ENCODE data around the gene ATXN7L1. TPM values are rescaled to one million over a fixed set of nuclear protein-coding genes. Genes with fewer than 3 reads are reported as not detected.
A peak's percentile ranks its signal among the peaks of the same experiment; 100 is the strongest.

The ATXN7L1 gene
- total RNA-seq, 2 experiments from 2014 or later = 11.2 to 16.9 TPM

GRCh38 chr7:105691680-105692564, 184.5 kb downstream of the ATXN7L1 start:
- ChIA-PET POLR2A (interaction anchor here (0.6 to 1.5 kb wide), 2 partner anchors 14 to 656 kb away, joined by 3 to 5 read pairs; no protein-coding TSS in a partner anchor), CTCF (interaction anchor here (0.5 to 1.5 kb wide), 4 partner anchors 15 to 334 kb away, joined by 3 read pairs; no protein-coding TSS in a partner anchor)
- ATAC-seq = peak; percentile 53
- intact Hi-C loops (cut with DNase I, micrococcal nuclease) = loop anchor here (1.0 to 5.0 kb wide), 6 partner anchors 14 to 421 kb away; partner anchors contain the start of genes ATXN7L1 (in 1 of the 2) and SYPL1 (in 1 of the 2)
- Mint-ChIP-seq H3K27me3 (no peaks in the 10 kb centered on the region), H3K9me3 (ENCODE audit: low read depth) (peaks cover 4% of the 10 kb centered on the region), H3K4me1 (peaks cover 43% of the 10 kb centered on the region), H3K4me3 (peak overlapping the region; percentile 76), H3K27ac (peak overlapping the region; percentile 93), H3K36me3 (ENCODE audit: low read depth) (peaks cover 3% of the 10 kb centered on the region)
- DNase-seq = peak; percentile 71

- Mint-ChIP-seq H3K27me3 (no peaks in the 10 kb centered on the region), H3K4me1 (peaks cover 43% of the 10 kb centered on the region), H3K27ac (peak overlapping the region; percentile 93), H3K36me3 (ENCODE audit: low read depth) (no peaks in the 10 kb centered on the region), H3K9me3 (ENCODE audit: low read depth) (no peaks in the 10 kb centered on the region), H3K4me3 (peak overlapping the region; percentile 76)
- ATAC-seq = peak; percentile 86
- ChIA-PET POLR2A (interaction anchor here (0.6 to 1.5 kb wide), 2 partner anchors 13 to 655 kb away, joined by 3 to 5 read pairs; no protein-coding TSS in a partner anchor), CTCF (interaction anchor here (0.5 to 1.5 kb wide), 3 partner anchors 14 to 335 kb away, joined by 3 read pairs; no protein-coding TSS in a partner anchor)
- intact Hi-C loops (cut with DNase I, micrococcal nuclease) = loop anchor here (1.0 to 5.0 kb wide), 6 partner anchors 13 to 422 kb away; partner anchors contain the start of genes ATXN7L1 (in 1 of the 2) and SYPL1 (in 1 of the 2)
- peak; percentile 74 for DNase-seq
These were observed 185.2 kb downstream of the ATXN7L1 start for GRCh38 chr7:105691082-105691679.

- Mint-ChIP-seq H3K27ac (peak overlapping the region; percentile 93), H3K27me3 (no peaks in the 10 kb centered on the region), H3K4me3 (peak overlapping the region; percentile 76), H3K9me3 (ENCODE audit: low read depth) (no peaks in the 10 kb centered on the region), H3K4me1 (peaks cover 46% of the 10 kb centered on the region), H3K36me3 (ENCODE audit: low read depth) (no peaks in the 10 kb centered on the region)
- CTCF ChIA-PET = interaction anchor here (1.5 to 1.6 kb wide), 2 partner anchors 12 to 13 kb away, joined by 3 to 11 read pairs; no protein-coding TSS in a partner anchor
- intact Hi-C loops (cut with DNase I, micrococcal nuclease) = loop anchor here in 1 of 2 experiments (2.0 to 5.0 kb wide), 3 partner anchors 186 to 422 kb away; partner anchors contain the start of genes ATXN7L1 and SYPL1
- no peak for ATAC-seq
- DNase-seq = no peak
- POLR2A ChIA-PET = interaction anchor here (1.5 kb wide), 1 partner anchor 12 kb away, joined by 5 read pairs; no protein-coding TSS in a partner anchor
These were observed 186.0 kb downstream of the ATXN7L1 start for GRCh38 chr7:105690325-105690945.

- H3K9me3 Mint-ChIP-seq (ENCODE audit: low read depth) = no peaks in the 10 kb centered on the region
- no peaks in the 10 kb centered on the region for H3K36me3 Mint-ChIP-seq (ENCODE audit: low read depth)
- no peaks in the 10 kb centered on the region for H3K27me3 Mint-ChIP-seq
- CTCF ChIA-PET = interaction anchor here (0.6 to 1.9 kb wide), 5 partner anchors 9 to 151 kb away, joined by 3 to 11 read pairs (median 5); no protein-coding TSS in a partner anchor
- peaks cover 46% of the 10 kb centered on the region for H3K4me1 Mint-ChIP-seq
- DNase-seq (no peak), ATAC-seq (no peak)
- POLR2A ChIA-PET = no interaction called here
- intact Hi-C loops (cut with DNase I, micrococcal nuclease) = no loop called here
- no peak overlapping the region for H3K4me3 Mint-ChIP-seq
- peak overlapping the region; percentile 33 for H3K27ac Mint-ChIP-seq
These were observed 187.2 kb downstream of the ATXN7L1 start for GRCh38 chr7:105689067-105689819.

GRCh38 chr7:105688617-105689016, 187.8 kb downstream of the ATXN7L1 start:
- no peak overlapping the region for H3K4me3 Mint-ChIP-seq
- intact Hi-C loops (cut with DNase I, micrococcal nuclease) = no loop called here
- ATAC-seq (no peak), DNase-seq (no peak)
- H3K36me3 Mint-ChIP-seq (ENCODE audit: low read depth) = no peaks in the 10 kb centered on the region
- H3K4me1 Mint-ChIP-seq = peaks cover 44% of the 10 kb centered on the region
- no peak overlapping the region for H3K27ac Mint-ChIP-seq
- no peaks in the 10 kb centered on the region for H3K27me3 Mint-ChIP-seq
- no peaks in the 10 kb centered on the region for H3K9me3 Mint-ChIP-seq (ENCODE audit: low read depth)
- ChIA-PET POLR2A (no interaction called here), CTCF (interaction anchor here (0.6 to 1.9 kb wide), 4 partner anchors 10 to 152 kb away, joined by 4 to 11 read pairs (median 6); no protein-coding TSS in a partner anchor)

- ATAC-seq = peak; percentile 49
- intact Hi-C loops (cut with DNase I, micrococcal nuclease) = no loop called here
These were observed 191.2 kb downstream of the ATXN7L1 start for GRCh38 chr7:105685161-105685560.

GRCh38 chr7:105682341-105683060, 193.9 kb downstream of the ATXN7L1 start:
- ATAC-seq (no peak), DNase-seq (no peak)
- intact Hi-C loops (cut with DNase I, micrococcal nuclease) = no loop called here
- H3K36me3 Mint-ChIP-seq (ENCODE audit: low read depth) = peaks cover 10% of the 10 kb centered on the region
- H3K4me1 Mint-ChIP-seq = peaks cover 33% of the 10 kb centered on the region
- H3K27me3 Mint-ChIP-seq = no peaks in the 10 kb centered on the region
- CTCF ChIA-PET = interaction anchor here (0.7 to 0.8 kb wide), 2 partner anchors 13 to 26 kb away, joined by 3 to 4 read pairs; no protein-coding TSS in a partner anchor
- H3K27ac Mint-ChIP-seq = no peak overlapping the region
- no peak overlapping the region for H3K4me3 Mint-ChIP-seq
- POLR2A ChIA-PET = no interaction called here
- no peaks in the 10 kb centered on the region for H3K9me3 Mint-ChIP-seq (ENCODE audit: low read depth)

More at GRCh38 chr7:105685161-105685560, 191.2 kb downstream of the ATXN7L1 start:
- peaks cover 20% of the 10 kb centered on the region for H3K4me1 Mint-ChIP-seq
- peaks cover 2% of the 10 kb centered on the region for H3K36me3 Mint-ChIP-seq (ENCODE audit: low read depth)
- H3K4me3 Mint-ChIP-seq = no peak overlapping the region
- no peaks in the 10 kb centered on the region for H3K9me3 Mint-ChIP-seq (ENCODE audit: low read depth)
- DNase-seq = no peak
- H3K27me3 Mint-ChIP-seq = no peaks in the 10 kb centered on the region
- POLR2A ChIA-PET = no interaction called here
- CTCF ChIA-PET = interaction anchor here (0.6 kb wide), 2 partner anchors 36 to 469 kb away, joined by 3 to 4 read pairs; no protein-coding TSS in a partner anchor
- H3K27ac Mint-ChIP-seq = no peak overlapping the region

GRCh38 chr7:105680505-105681187, 195.8 kb downstream of the ATXN7L1 start:
- ATAC-seq = no peak
- Mint-ChIP-seq H3K4me3 (no peak overlapping the region), H3K4me1 (peaks cover 46% of the 10 kb centered on the region), H3K27ac (no peak overlapping the region), H3K36me3 (ENCODE audit: low read depth) (peaks cover 14% of the 10 kb centered on the region), H3K9me3 (ENCODE audit: low read depth) (no peaks in the 10 kb centered on the region), H3K27me3 (no peaks in the 10 kb centered on the region)
- no peak for DNase-seq
- CTCF ChIA-PET = interaction anchor here (0.8 to 1.2 kb wide), 3 partner anchors 9 to 80 kb away, joined by 3 to 4 read pairs (median 3); no protein-coding TSS in a partner anchor
- POLR2A ChIA-PET = no interaction called here
- intact Hi-C loops (cut with DNase I, micrococcal nuclease) = no loop called here

GRCh38 chr7:105678811-105679495, 197.4 kb downstream of the ATXN7L1 start:
- Mint-ChIP-seq H3K27me3 (no peaks in the 10 kb centered on the region), H3K4me1 (peaks cover 63% of the 10 kb centered on the region), H3K36me3 (ENCODE audit: low read depth) (peaks cover 18% of the 10 kb centered on the region), H3K4me3 (peak overlapping the region; percentile 83), H3K9me3 (ENCODE audit: low read depth) (no peaks in the 10 kb centered on the region), H3K27ac (peak overlapping the region; percentile 93)
- DNase-seq (peak; percentile 62), ATAC-seq (peak; percentile 21)
- ChIA-PET CTCF (interaction anchor here (1.7 to 2.7 kb wide), 2 partner anchors 10 to 331 kb away, joined by 8 to 11 read pairs; no protein-coding TSS in a partner anchor), POLR2A (interaction anchor here (0.6 to 1.6 kb wide), 3 partner anchors 12 to 389 kb away, joined by 3 to 7 read pairs (median 5); no protein-coding TSS in a partner anchor)
- intact Hi-C loops (cut with DNase I, micrococcal nuclease) = loop anchor here (1.0 to 5.0 kb wide), 9 partner anchors 12 to 737 kb away; partner anchors contain the start of genes ATXN7L1 (in 2 of the 2), KMT2E (in 1 of the 2) and SYPL1 (in 1 of the 2)

All from activated CD4-positive, alpha-beta T cell treated with anti-CD3 and anti-CD28 coated beads for 36 hours (primary cell).